Transverse colon (tissue), 4 donors: ENCODE measurements around the gene PTHLH. TPM values are rescaled to one million over a fixed set of nuclear protein-coding genes. Genes with fewer than 3 reads are reported as not detected.

Experiments
- DNase-seq: peaks from one replicate; pipeline ENCODE4 v3.0.0-alpha.2; 2019
- H3K27ac ChIP-seq, 4 donors: fragments of 200-600 bp; sonication (generic); 2 replicates each; pipeline ENCODE4 v1.5.1; 2016 to 2018; ENCODE audit warnings: inconsistent platforms in 4 of 4
- H3K27me3 ChIP-seq: fragments of 200-600 bp; sonication (generic); 2 replicates; pipeline ENCODE4 v1.5.1; 2017; ENCODE audit warnings: inconsistent platforms
- H3K36me3 ChIP-seq, 4 donors: fragments of 200-600 bp; sonication (generic); 2 replicates each; pipeline ENCODE4 v1.5.1; 2017 to 2019; ENCODE audit warnings: inconsistent platforms in 4 of 4
- H3K4me1 ChIP-seq, 4 donors: fragments of 200-600 bp; sonication (generic); 2 replicates each; pipeline ENCODE4 v1.5.1; 2017 to 2020; ENCODE audit warnings: inconsistent platforms in 4 of 4
- H3K4me3 ChIP-seq, 4 donors: fragments of 200-600 bp; sonication (generic); 1 replicate in 1 of 4; 2 replicates in 3 of 4; pipeline versions ENCODE4 v1.5.1 to v1.6.1; 2017 to 2019; ENCODE audit warnings: inconsistent platforms in 4 of 4
- H3K9me3 ChIP-seq, 2 donors: fragments of 200-600 bp; sonication (generic); 2 replicates each; pipeline ENCODE4 v1.5.1; 2017 to 2019; ENCODE audit warnings: inconsistent platforms in 2 of 2
- EP300 ChIP-seq: sonication (generic); formaldehyde crosslinking; IDR thresholded peaks from one replicate; pipeline ENCODE4 v1.6.1; 2017; ENCODE audit warnings: antibody characterized with exemption, low read depth
- POLR2A ChIP-seq: fragments of 450-650 bp; IDR thresholded peaks from one replicate; pipeline ENCODE4 v1.6.1; 2016; ENCODE audit warnings: antibody characterized with exemption, mild to moderate bottlenecking, moderate library complexity
- POLR2AphosphoS5 ChIP-seq, 3 donors: sonication (generic); formaldehyde crosslinking; IDR thresholded peaks; one replicate each; pipeline ENCODE4 v1.6.1; 2016; ENCODE audit warnings: antibody characterized with exemption in 3 of 3
- WGBS, 2 donors: methylation state at CpG; one replicate each; pipeline ENCODE4 v1.1.5; 2018; ENCODE audit warnings: low coverage in 1 of 2; 5-methylcytosine and 5-hydroxymethylcytosine counted together
- in situ Hi-C, 4 donors: fragments of 200-750 bp; cut with MboI; loops; one replicate each; pipeline versions ENCODE4 v1.15.0 to v1.15.1; 2017; ENCODE audit warnings: low sequenced_read_pairs in 3 of 4, low pct_ligation_motif_present in 1 of 4, low pct_unique_long_range_greater_than_20kb in 1 of 4
- intact Hi-C: fragments of 100-400 bp; cut with DNase I; formaldehyde crosslinking; loops from one replicate; pipeline ENCODE4 v1.15.1; 2023; ENCODE audit warnings: low total_unique reads
- total RNA-seq, 4 donors: library from RNA; depleted of rRNA; stranded (reverse); fragments of >200 nt; gene quantifications; one replicate each; pipeline ENCODE4 v1.1.0, GENCODE V29; 2016
- TF ChIP-seq, protein P1 (sequence below), 5 experiments: fragments of 200-600 bp in 3 of 5; fragments of 450-650 bp in 2 of 5; sonication (generic) in 3 of 5; IDR thresholded peaks; 1 replicate in 2 of 5; 2 replicates in 3 of 5; pipeline ENCODE4 v1.5.1; 2016 to 2017; ENCODE audit warnings: antibody characterized with exemption in 5 of 5, inconsistent platforms in 3 of 5, mild to moderate bottlenecking in 2 of 5, moderate library complexity in 1 of 5

PTHLH gene
- total RNA-seq, 4 donors from 2014 or later: 0.68 to 0.79 TPM; not detected in 2

DNA sequence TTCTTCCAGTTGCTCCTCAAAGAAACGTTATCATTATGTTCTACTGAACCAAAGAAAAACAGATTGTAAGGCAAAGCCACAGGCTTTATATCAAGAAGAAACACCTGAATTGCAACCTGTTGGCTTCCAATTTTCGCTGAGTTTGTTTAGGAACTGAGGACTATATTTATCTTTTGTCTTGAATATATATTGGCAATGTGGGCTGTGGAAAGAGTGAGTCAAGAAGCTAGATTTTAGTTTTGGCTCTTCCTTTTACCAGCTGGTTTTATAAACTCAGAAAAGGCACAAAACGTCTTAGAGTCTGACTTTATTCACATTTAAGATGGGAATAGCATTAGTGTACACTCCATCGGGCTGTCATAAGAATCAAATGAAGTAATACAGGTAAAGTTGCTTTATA is 10.4 kb upstream of the PTHLH start:
- H3K27me3 ChIP-seq: peaks cover 19% of the 10 kb centered on the region
- no peaks in the 10 kb centered on the region for H3K36me3 ChIP-seq
- H3K4me3 ChIP-seq: no peak overlapping the region
- H3K4me1 ChIP-seq: no peaks in the 10 kb centered on the region
- intact Hi-C loops (no loop called here), in situ Hi-C loops (no loop called here)
- no peak overlapping the region for H3K27ac ChIP-seq
- DNase-seq: no peak
- WGBS, 2 donors: 51 to 64% methylated on average over 4 of the region's 4 CpGs
- H3K9me3 ChIP-seq: no peaks in the 10 kb centered on the region
- TF ChIP-seq, protein P1, sequence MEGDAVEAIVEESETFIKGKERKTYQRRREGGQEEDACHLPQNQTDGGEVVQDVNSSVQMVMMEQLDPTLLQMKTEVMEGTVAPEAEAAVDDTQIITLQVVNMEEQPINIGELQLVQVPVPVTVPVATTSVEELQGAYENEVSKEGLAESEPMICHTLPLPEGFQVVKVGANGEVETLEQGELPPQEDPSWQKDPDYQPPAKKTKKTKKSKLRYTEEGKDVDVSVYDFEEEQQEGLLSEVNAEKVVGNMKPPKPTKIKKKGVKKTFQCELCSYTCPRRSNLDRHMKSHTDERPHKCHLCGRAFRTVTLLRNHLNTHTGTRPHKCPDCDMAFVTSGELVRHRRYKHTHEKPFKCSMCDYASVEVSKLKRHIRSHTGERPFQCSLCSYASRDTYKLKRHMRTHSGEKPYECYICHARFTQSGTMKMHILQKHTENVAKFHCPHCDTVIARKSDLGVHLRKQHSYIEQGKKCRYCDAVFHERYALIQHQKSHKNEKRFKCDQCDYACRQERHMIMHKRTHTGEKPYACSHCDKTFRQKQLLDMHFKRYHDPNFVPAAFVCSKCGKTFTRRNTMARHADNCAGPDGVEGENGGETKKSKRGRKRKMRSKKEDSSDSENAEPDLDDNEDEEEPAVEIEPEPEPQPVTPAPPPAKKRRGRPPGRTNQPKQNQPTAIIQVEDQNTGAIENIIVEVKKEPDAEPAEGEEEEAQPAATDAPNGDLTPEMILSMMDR (IDR thresholded peaks at IDR 0.05): no peak
- TF ChIP-seq POLR2A: no peak
- TF ChIP-seq EP300: no peak
- TF ChIP-seq POLR2AphosphoS5 (IDR thresholded peaks at IDR 0.05): no peak

DNA sequence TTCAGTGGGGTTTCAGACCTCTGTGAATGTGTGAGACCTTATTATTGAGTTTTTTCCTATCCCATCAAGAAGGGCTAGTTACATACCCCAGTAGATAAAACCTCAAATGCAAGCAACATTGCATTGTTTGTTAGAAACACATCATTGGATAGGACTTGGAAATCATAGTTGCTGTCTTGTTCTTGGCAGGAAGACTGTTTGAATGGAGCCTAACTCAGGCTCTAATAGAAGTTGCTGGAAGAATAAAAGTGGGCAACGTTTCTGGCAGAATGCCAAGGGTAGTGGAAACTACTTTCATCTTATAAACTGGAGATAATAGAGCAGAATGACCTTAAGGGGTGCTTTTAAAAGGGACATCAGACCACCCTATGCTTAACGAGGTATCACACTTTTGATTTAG is 9.9 kb upstream of the PTHLH start:
- H3K9me3 ChIP-seq: no peaks in the 10 kb centered on the region
- in situ Hi-C loops: no loop called here

DNA sequence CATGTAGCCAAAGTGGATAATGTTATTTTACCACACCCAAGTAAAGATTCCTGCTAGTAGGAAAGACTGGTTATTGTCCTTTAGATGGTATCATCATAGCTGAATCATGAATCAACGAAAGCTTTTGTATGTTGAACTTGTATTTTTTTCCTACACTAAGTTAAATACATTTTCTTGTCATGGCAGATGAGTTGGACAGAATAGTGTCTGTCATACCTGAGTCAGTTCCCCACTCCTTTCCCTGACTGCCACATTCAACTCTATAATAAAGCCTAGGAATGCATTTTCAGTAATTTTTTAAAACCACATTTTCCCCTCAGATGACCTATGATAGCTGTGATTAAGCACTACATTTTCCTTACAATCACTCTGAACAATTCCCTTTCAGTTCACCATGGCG is 9.3 kb upstream of the PTHLH start:
- intact Hi-C loops: no loop called here
- peaks cover 30% of the 10 kb centered on the region for H3K27me3 ChIP-seq
- 33 to 46% methylated on average over 2 of the region's 2 CpGs for WGBS, 2 donors
- no peaks in the 10 kb centered on the region for H3K4me1 ChIP-seq
- no peak overlapping the region for H3K27ac ChIP-seq
- no peak overlapping the region for H3K4me3 ChIP-seq
- H3K36me3 ChIP-seq: no peaks in the 10 kb centered on the region
- in situ Hi-C loops: no loop called here
- no peak for DNase-seq
- no peak for TF ChIP-seq EP300
- TF ChIP-seq, protein P1 (IDR thresholded peaks at IDR 0.05): no peak
- TF ChIP-seq POLR2A: no peak
- TF ChIP-seq POLR2AphosphoS5 (IDR thresholded peaks at IDR 0.05): no peak
- H3K9me3 ChIP-seq: no peaks in the 10 kb centered on the region

More for the DNA sequence above, 9.9 kb upstream of the PTHLH start:
- no peak overlapping the region for H3K4me3 ChIP-seq
- no peaks in the 10 kb centered on the region for H3K4me1 ChIP-seq
- intact Hi-C loops: no loop called here
- no peak overlapping the region for H3K27ac ChIP-seq
- H3K27me3 ChIP-seq: peaks cover 25% of the 10 kb centered on the region
- H3K36me3 ChIP-seq: no peaks in the 10 kb centered on the region
- DNase-seq: no peak
- WGBS, 2 donors: 42 to 45% methylated on average over 2 of the region's 2 CpGs
- no peak for TF ChIP-seq POLR2A
- no peak for TF ChIP-seq EP300
- TF ChIP-seq, protein P1 (IDR thresholded peaks at IDR 0.05): no peak
- no peak for TF ChIP-seq POLR2AphosphoS5 (IDR thresholded peaks at IDR 0.05)

DNA sequence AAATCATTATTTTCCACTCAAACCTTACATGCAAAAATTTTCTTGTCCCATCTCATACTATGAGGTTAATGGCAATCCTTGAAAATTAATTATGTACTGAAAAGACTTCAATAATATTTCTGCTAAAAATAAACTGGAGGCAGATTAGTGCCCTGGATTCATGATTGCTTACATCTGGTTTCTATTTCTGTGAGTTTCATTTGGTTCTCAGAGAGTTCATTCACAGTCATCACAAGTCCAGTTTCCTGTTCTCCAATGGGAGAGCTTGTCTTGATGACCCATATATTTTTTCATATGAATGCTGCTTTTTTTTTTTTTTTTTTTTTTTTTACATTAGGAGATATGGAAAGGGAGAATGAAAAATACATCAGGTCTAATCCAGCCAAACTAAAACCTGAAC is 6.6 kb upstream of the PTHLH start:
- Histone ChIP-seq H3K36me3 (no peaks in the 10 kb centered on the region), H3K9me3 (no peaks in the 10 kb centered on the region), H3K27ac (no peak overlapping the region), H3K27me3 (peaks cover 57% of the 10 kb centered on the region), H3K4me3 (no peak overlapping the region), H3K4me1 (peaks cover 0 to 11% (median 5%) of the 10 kb centered on the region in 4 donors)
- DNase-seq: no peak
- intact Hi-C loops: no loop called here
- in situ Hi-C loops: no loop called here
- TF ChIP-seq POLR2AphosphoS5 (IDR thresholded peaks at IDR 0.05): no peak
- no peak for TF ChIP-seq EP300
- TF ChIP-seq, protein P1 (IDR thresholded peaks at IDR 0.05): no peak
- TF ChIP-seq POLR2A: no peak
